Activated T-helper 2 cell treated with anti-CD3 and anti-CD28 coated beads, Interferon-gamma antibody, Interleukin-2, Interleukin-4, amounts not matched to agents 10 μg/mL and 5 μg/mL and 100 μg/mL, durations not matched to agents 14 hours and 24 hours and 36 hours (primary cell): ENCODE results near the gene R3HDM2. TPM values are rescaled to one million over a fixed set of nuclear protein-coding genes. Genes with fewer than 3 reads are reported as not detected.

Experiments used
- DNase-seq: peaks from one replicate; pipeline ENCODE4 v3.0.0; 2021; ENCODE audit warnings: low spot score
- H3K27ac Mint-ChIP-seq: one replicate; pipeline ENCODE4 v1.8.0; 2021; ENCODE audit warnings: mixed read lengths
- H3K27me3 Mint-ChIP-seq: one replicate; pipeline ENCODE4 v1.8.0; 2021; ENCODE audit warnings: low read depth, mixed read lengths
- H3K36me3 Mint-ChIP-seq: one replicate; pipeline ENCODE4 v1.8.0; 2021; ENCODE audit warnings: low read depth, mixed read lengths
- H3K4me1 Mint-ChIP-seq: one replicate; pipeline ENCODE4 v1.8.0; 2021; ENCODE audit warnings: low read depth, mixed read lengths
- H3K4me3 Mint-ChIP-seq: one replicate; pipeline ENCODE4 v1.8.0; 2021; ENCODE audit warnings: low read depth, mild to moderate bottlenecking, moderate library complexity, mixed read lengths
- H3K9me3 Mint-ChIP-seq: one replicate; pipeline ENCODE4 v1.8.0; 2021; ENCODE audit warnings: mixed read lengths
- intact Hi-C: fragments of 100-400 bp; cut with micrococcal nuclease; formaldehyde crosslinking; loops from one replicate; pipeline ENCODE4 v1.15.1; 2023
- total RNA-seq: library from RNA; stranded (reverse); gene quantifications from 2 replicates; pipeline ENCODE4 v1.2.3, GENCODE V29; 2022

The R3HDM2 gene
- total RNA-seq, 1 donor from 2014 or later = 44.9 TPM

GRCh38 chr12:57207731-57208630 lies 222.9 kb downstream of the R3HDM2 start:
- Mint-ChIP-seq H3K36me3 (no peaks in the 10 kb centered on the region), H3K4me3 (no peak overlapping the region), H3K27me3 (no peaks in the 10 kb centered on the region), H3K4me1 (no peaks in the 10 kb centered on the region), H3K27ac (no peak overlapping the region), H3K9me3 (no peaks in the 10 kb centered on the region)
- DNase-seq = no peak
- intact Hi-C loops = no loop called here

GRCh38 chr12:57205931-57206330 lies 224.9 kb downstream of the R3HDM2 start:
- no peak for DNase-seq
- intact Hi-C loops = no loop called here
- Mint-ChIP-seq H3K4me3 (no peak overlapping the region), H3K9me3 (no peaks in the 10 kb centered on the region), H3K27me3 (no peaks in the 10 kb centered on the region), H3K36me3 (no peaks in the 10 kb centered on the region), H3K27ac (no peak overlapping the region), H3K4me1 (no peaks in the 10 kb centered on the region)

- Mint-ChIP-seq H3K36me3 (no peaks in the 10 kb centered on the region), H3K27me3 (no peaks in the 10 kb centered on the region), H3K27ac (no peak overlapping the region), H3K9me3 (no peaks in the 10 kb centered on the region), H3K4me1 (no peaks in the 10 kb centered on the region), H3K4me3 (no peak overlapping the region)
- intact Hi-C loops = no loop called here
- no peak for DNase-seq
Measured at GRCh38 chr12:57205186-57205585, 225.7 kb downstream of the R3HDM2 start.

- H3K4me1 Mint-ChIP-seq = no peaks in the 10 kb centered on the region
- no peak overlapping the region for H3K4me3 Mint-ChIP-seq
- no peaks in the 10 kb centered on the region for H3K9me3 Mint-ChIP-seq
- H3K36me3 Mint-ChIP-seq = no peaks in the 10 kb centered on the region
- DNase-seq = no peak
- no peaks in the 10 kb centered on the region for H3K27me3 Mint-ChIP-seq
- no peak overlapping the region for H3K27ac Mint-ChIP-seq
- intact Hi-C loops = no loop called here
Measured at GRCh38 chr12:57204454-57204853, 226.4 kb downstream of the R3HDM2 start.

- no peaks in the 10 kb centered on the region for H3K9me3 Mint-ChIP-seq
- DNase-seq = no peak
- no peak overlapping the region for H3K27ac Mint-ChIP-seq
- H3K4me3 Mint-ChIP-seq = no peak overlapping the region
- intact Hi-C loops = no loop called here
- no peaks in the 10 kb centered on the region for H3K4me1 Mint-ChIP-seq
- H3K36me3 Mint-ChIP-seq = no peaks in the 10 kb centered on the region
- H3K27me3 Mint-ChIP-seq = no peaks in the 10 kb centered on the region
Measured at GRCh38 chr12:57203791-57204190, 227.1 kb downstream of the R3HDM2 start.

Other genes with a start within 250 kb of the R3HDM2 start
- gene NXPH4, start 214.2 kb downstream of the R3HDM2 start, total RNA-seq = 0.82 and 0.90 TPM in 2 replicates
- 295 and 307 TPM in 2 replicates for gene SHMT2, start 201.3 kb downstream of the R3HDM2 start, total RNA-seq
- gene STAC3, start 179.9 kb downstream of the R3HDM2 start, total RNA-seq = 5.6 and 6.1 TPM in 2 replicates
- gene INHBC, start 3.7 kb upstream of the R3HDM2 start, total RNA-seq = 0.14 TPM in 2 replicates
- 0.25 and 0.39 TPM in 2 replicates for gene INHBE, start 24.3 kb upstream of the R3HDM2 start, total RNA-seq
- 1.3 and 1.5 TPM in 2 replicates for gene GLI1, start 28.7 kb upstream of the R3HDM2 start, total RNA-seq
- 105 and 106 TPM in 2 replicates for gene ARHGAP9, start 48.8 kb upstream of the R3HDM2 start, total RNA-seq
- 249 and 257 TPM in 2 replicates for gene MARS1, start 57.0 kb upstream of the R3HDM2 start, total RNA-seq
- 10.9 and 11.4 TPM in 2 replicates for gene DDIT3, start 89.5 kb upstream of the R3HDM2 start, total RNA-seq
- 62.4 and 67.9 TPM in 2 replicates for gene MBD6, start 91.8 kb upstream of the R3HDM2 start, total RNA-seq
- gene DCTN2, start 116.1 kb upstream of the R3HDM2 start, total RNA-seq = 96.7 and 101 TPM in 2 replicates
- 3.0 and 3.4 TPM in 2 replicates for gene KIF5A, start 119.0 kb upstream of the R3HDM2 start, total RNA-seq
- gene PIP4K2C, start 160.1 kb upstream of the R3HDM2 start, total RNA-seq = 23.2 and 24.6 TPM in 2 replicates
- gene DTX3, start 173.8 kb upstream of the R3HDM2 start, total RNA-seq = 17.7 and 21.7 TPM in 2 replicates
- 1.9 and 2.3 TPM in 2 replicates for gene ARHGEF25, start 180.4 kb upstream of the R3HDM2 start, total RNA-seq
- gene B4GALNT1, start 202.2 kb upstream of the R3HDM2 start, total RNA-seq = 10.8 and 11.3 TPM in 2 replicates